Osteocyte (in vitro differentiated cells): ENCODE results near the gene MKI67. TPM values are rescaled to one million over a fixed set of nuclear protein-coding genes. Genes with fewer than 3 reads are reported as not detected.

Experiments used
- DNase-seq: peaks from one replicate; pipeline ENCODE4 v3.0.0; 2021; ENCODE audit warnings: mixed read lengths; ENCODE audit not compliant: unreplicated experiment; ENCODE audit errors: extremely low spot score
- H3K27ac Mint-ChIP-seq: one replicate; pipeline ENCODE4 v1.8.0; 2021; ENCODE audit warnings: mild to moderate bottlenecking, mixed read lengths; ENCODE audit not compliant: unreplicated experiment
- H3K27me3 Mint-ChIP-seq: one replicate; pipeline ENCODE4 v1.8.0; 2021; ENCODE audit warnings: mixed read lengths; ENCODE audit not compliant: unreplicated experiment
- H3K36me3 Mint-ChIP-seq: one replicate; pipeline ENCODE4 v1.8.0; 2021; ENCODE audit warnings: mixed read lengths; ENCODE audit not compliant: unreplicated experiment
- H3K4me1 Mint-ChIP-seq: one replicate; pipeline ENCODE4 v1.8.0; 2021; ENCODE audit warnings: mixed read lengths; ENCODE audit not compliant: unreplicated experiment
- H3K4me3 Mint-ChIP-seq: one replicate; pipeline ENCODE4 v1.8.0; 2021; ENCODE audit warnings: mild to moderate bottlenecking, moderate library complexity, mixed read lengths; ENCODE audit not compliant: unreplicated experiment
- H3K9me3 Mint-ChIP-seq: one replicate; pipeline ENCODE4 v1.8.0; 2021; ENCODE audit warnings: mixed read lengths; ENCODE audit not compliant: unreplicated experiment
- long read RNA-seq: library from polyadenylated mRNA; unstranded; transcript quantifications from one replicate; pipeline ENCODE4 v2.0.0, GENCODE V29; 2021
- total RNA-seq: library from RNA; stranded (reverse); gene quantifications from 2 replicates; pipeline ENCODE4 v1.2.1, GENCODE V29; 2021
- TF ChIP-seq, protein P1 (sequence below): fragments of 200-600 bp; sonication (generic); IDR thresholded peaks from 2 replicates; pipeline ENCODE4 v1.5.0; 2021; ENCODE audit warnings: antibody characterized with exemption, mild to moderate bottlenecking, moderate library complexity

The MKI67 gene, protein sequence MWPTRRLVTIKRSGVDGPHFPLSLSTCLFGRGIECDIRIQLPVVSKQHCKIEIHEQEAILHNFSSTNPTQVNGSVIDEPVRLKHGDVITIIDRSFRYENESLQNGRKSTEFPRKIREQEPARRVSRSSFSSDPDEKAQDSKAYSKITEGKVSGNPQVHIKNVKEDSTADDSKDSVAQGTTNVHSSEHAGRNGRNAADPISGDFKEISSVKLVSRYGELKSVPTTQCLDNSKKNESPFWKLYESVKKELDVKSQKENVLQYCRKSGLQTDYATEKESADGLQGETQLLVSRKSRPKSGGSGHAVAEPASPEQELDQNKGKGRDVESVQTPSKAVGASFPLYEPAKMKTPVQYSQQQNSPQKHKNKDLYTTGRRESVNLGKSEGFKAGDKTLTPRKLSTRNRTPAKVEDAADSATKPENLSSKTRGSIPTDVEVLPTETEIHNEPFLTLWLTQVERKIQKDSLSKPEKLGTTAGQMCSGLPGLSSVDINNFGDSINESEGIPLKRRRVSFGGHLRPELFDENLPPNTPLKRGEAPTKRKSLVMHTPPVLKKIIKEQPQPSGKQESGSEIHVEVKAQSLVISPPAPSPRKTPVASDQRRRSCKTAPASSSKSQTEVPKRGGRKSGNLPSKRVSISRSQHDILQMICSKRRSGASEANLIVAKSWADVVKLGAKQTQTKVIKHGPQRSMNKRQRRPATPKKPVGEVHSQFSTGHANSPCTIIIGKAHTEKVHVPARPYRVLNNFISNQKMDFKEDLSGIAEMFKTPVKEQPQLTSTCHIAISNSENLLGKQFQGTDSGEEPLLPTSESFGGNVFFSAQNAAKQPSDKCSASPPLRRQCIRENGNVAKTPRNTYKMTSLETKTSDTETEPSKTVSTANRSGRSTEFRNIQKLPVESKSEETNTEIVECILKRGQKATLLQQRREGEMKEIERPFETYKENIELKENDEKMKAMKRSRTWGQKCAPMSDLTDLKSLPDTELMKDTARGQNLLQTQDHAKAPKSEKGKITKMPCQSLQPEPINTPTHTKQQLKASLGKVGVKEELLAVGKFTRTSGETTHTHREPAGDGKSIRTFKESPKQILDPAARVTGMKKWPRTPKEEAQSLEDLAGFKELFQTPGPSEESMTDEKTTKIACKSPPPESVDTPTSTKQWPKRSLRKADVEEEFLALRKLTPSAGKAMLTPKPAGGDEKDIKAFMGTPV (N-terminal part only)
- 19.3 and 25.1 TPM in 2 replicates for total RNA-seq
- long read RNA-seq, partial matches to known transcripts: 10 of 13 reads
- long read RNA-seq, other reads (novel, unspliced or antisense): 3 of 13 reads

DNA sequence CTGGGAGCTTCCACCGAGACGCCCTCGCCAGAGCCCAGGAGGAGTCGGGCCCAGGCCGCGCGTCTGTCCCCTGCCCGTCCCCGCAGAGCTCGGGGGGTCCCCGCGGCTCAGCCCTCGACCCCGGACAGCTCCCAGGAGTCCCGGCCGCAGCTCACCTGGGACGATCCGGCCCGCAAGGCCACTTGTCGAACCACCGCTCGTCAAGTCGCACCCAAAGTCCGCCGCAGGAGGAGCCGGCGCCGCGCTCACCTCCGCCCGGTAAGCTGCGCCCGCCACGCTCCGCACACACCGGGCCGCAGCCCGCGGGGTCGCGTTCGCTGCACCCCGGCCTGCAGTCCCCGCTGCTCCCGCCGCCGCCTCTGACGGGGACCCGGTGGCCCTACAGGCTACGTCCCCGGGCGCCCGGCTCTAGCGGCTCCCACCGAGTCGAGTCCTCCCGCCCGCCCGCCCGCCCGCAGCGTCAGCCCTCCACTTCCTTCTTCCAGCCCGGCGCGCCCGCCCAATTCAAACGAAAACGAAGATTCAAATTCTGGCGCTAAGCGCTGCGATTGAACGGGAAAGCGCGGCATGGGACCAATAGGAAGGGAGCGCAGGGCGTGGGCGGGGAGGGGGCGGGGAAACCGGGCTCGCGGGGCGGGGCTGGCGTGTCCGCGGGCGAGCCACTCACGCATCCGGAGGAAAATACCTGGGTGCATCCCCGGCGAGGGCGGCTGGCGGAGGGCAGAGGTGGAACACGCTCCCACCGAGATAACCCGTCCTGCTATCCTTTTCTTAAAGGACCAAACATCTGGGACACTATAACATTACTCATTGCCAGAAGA is at the start of gene MKI67:
Gene MKI67 (minus strand): TSS at position 480 of the 821 bp plus-strand sequence. CDS start 756 bp downstream, outside the sequence.
- no peaks in the 10 kb centered on the region for H3K9me3 Mint-ChIP-seq
- no peaks in the 10 kb centered on the region for H3K36me3 Mint-ChIP-seq
- H3K27me3 Mint-ChIP-seq: no peaks in the 10 kb centered on the region
- peak within 1 kb of the TSS; percentile 88 for H3K4me3 Mint-ChIP-seq
- peaks cover 32% of the 10 kb centered on the region for H3K4me1 Mint-ChIP-seq
- peak within 1 kb of the TSS; percentile 23 for H3K27ac Mint-ChIP-seq
- TF ChIP-seq, protein P1, sequence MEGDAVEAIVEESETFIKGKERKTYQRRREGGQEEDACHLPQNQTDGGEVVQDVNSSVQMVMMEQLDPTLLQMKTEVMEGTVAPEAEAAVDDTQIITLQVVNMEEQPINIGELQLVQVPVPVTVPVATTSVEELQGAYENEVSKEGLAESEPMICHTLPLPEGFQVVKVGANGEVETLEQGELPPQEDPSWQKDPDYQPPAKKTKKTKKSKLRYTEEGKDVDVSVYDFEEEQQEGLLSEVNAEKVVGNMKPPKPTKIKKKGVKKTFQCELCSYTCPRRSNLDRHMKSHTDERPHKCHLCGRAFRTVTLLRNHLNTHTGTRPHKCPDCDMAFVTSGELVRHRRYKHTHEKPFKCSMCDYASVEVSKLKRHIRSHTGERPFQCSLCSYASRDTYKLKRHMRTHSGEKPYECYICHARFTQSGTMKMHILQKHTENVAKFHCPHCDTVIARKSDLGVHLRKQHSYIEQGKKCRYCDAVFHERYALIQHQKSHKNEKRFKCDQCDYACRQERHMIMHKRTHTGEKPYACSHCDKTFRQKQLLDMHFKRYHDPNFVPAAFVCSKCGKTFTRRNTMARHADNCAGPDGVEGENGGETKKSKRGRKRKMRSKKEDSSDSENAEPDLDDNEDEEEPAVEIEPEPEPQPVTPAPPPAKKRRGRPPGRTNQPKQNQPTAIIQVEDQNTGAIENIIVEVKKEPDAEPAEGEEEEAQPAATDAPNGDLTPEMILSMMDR: no peak
- DNase-seq: peak; percentile 92

DNA sequence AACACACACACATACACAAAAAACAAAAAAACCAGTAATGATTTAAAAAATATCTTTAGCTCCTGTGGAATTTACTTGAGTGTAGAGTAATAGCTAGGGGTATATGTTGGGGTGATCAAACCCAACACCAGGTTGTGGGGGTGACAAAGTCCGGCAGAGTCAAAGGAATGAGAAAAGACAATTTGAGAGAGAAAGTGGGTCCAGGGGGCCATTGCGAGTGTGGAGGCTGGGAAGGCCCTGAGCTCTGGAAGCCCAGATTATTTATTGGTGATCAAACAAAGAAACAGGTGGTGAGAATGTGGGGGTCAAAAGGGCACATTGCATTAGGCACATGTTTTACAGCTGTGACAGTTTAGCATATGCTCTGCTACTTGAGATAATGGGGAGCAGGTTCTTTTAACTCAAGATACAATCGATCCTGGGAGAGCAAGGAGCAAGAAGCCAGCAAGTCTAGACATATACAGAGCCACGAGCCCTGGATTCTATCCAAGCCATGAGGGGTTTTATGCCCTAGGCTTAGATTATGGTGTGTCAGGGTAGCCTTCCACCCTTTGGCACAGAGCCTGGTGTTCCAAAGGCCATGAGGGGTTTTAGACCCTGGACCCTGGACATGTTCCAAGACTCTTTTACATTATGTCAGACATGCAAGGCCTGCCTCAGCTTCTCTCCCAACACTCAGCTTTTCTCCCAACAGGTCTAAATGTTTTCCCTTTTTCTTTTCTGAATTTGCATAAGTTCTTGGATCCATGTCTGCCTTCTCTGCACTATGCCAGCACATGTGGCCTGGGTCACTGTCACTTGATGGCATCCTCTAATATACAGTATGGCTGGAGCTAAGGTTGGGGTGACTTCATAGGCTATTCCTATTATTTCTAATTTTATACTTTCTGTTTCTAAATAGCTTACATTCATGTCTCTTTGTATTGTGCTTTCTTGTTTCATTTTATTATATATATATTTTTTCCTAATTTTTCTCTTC is 48.6 kb upstream of the MKI67 start:
- Mint-ChIP-seq H3K36me3 (no peaks in the 10 kb centered on the region), H3K27ac (no peak overlapping the region), H3K27me3 (no peaks in the 10 kb centered on the region), H3K4me3 (no peak overlapping the region), H3K9me3 (peaks cover 14% of the 10 kb centered on the region), H3K4me1 (peaks cover 9% of the 10 kb centered on the region)
- TF ChIP-seq, protein P1: no peak
- no peak for DNase-seq

DNA sequence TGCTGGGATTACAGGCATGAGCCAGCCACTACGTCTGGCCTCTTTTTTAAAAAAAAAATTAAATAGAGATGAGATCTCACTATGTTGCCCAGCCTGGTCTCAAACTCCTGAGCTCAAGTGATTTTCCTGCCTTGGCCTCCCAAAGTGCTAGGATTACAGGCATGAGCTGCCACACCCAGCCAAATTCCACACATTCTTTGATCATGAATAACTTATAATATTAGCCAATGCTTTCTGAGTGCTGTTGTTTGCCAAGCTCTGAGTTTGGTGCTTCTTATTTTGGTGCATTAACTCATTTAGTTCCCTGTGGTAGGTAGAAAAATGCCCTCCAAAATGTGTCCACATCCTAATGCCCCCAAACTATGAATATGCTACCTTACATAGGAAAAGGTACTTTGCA is 47.2 kb upstream of the MKI67 start:
- no peak for DNase-seq

More for the DNA sequence above, 47.2 kb upstream of the MKI67 start:
- peaks cover 14% of the 10 kb centered on the region for H3K9me3 Mint-ChIP-seq
- TF ChIP-seq, protein P1: no peak
- no peaks in the 10 kb centered on the region for H3K36me3 Mint-ChIP-seq
- no peak overlapping the region for H3K4me3 Mint-ChIP-seq
- H3K4me1 Mint-ChIP-seq: peaks cover 9% of the 10 kb centered on the region
- H3K27ac Mint-ChIP-seq: no peak overlapping the region
- peaks cover 4% of the 10 kb centered on the region for H3K27me3 Mint-ChIP-seq
